ENCODE results near the gene C1QTNF7. TPM values are rescaled to one million over a fixed set of nuclear protein-coding genes. Genes with fewer than 3 reads are reported as not detected.

C1QTNF7 gene
- total RNA-seq, 1 experiment from 2014 or later = 0.04 TPM

DNA sequence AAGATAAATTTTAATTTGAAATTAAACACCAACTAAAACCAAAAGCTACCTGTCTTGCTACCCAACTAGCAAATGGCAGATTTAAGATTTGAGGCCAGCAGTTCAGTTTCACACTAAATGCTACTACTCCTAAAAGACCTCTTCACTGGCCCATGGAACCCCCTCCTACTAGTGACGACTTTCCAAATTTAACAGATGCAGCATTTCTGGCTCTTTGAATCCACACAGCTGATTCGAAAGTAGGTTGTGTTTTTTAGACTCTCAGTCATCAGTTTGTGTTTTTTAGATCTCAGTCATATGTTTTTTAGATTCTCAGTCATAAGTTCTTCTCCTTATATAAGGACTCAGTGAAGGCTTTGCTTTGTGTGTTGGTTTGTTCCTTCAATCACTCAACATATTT, 30.8 kb downstream of the C1QTNF7 start:
- H3K4me3 Mint-ChIP-seq = no peak overlapping the region
- POLR2A ChIA-PET = no interaction called here
- CTCF ChIA-PET = interaction anchor here (1.1 to 2.3 kb wide), 2 partner anchors 11 to 133 kb away, joined by 4 to 13 read pairs; partner anchors contain the start of gene CC2D2A
- H3K27me3 Mint-ChIP-seq (ENCODE audit: low read depth) = no peaks in the 10 kb centered on the region
- DNase-seq (ENCODE audit: low spot score) (no peak), ATAC-seq (no peak)
- TF ChIP-seq, protein P1, sequence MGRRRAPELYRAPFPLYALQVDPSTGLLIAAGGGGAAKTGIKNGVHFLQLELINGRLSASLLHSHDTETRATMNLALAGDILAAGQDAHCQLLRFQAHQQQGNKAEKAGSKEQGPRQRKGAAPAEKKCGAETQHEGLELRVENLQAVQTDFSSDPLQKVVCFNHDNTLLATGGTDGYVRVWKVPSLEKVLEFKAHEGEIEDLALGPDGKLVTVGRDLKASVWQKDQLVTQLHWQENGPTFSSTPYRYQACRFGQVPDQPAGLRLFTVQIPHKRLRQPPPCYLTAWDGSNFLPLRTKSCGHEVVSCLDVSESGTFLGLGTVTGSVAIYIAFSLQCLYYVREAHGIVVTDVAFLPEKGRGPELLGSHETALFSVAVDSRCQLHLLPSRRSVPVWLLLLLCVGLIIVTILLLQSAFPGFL (CRISPR knock-in tag; IDR thresholded peaks at IDR 0.05; ENCODE audit: borderline replicate concordance) = no peak
- no peak overlapping the region for H3K27ac Mint-ChIP-seq
- H3K9me3 Mint-ChIP-seq = no peaks in the 10 kb centered on the region
- H3K4me1 Mint-ChIP-seq = no peaks in the 10 kb centered on the region; the same call in 1 of the 2 replicates
- H3K36me3 Mint-ChIP-seq = no peaks in the 10 kb centered on the region

DNA sequence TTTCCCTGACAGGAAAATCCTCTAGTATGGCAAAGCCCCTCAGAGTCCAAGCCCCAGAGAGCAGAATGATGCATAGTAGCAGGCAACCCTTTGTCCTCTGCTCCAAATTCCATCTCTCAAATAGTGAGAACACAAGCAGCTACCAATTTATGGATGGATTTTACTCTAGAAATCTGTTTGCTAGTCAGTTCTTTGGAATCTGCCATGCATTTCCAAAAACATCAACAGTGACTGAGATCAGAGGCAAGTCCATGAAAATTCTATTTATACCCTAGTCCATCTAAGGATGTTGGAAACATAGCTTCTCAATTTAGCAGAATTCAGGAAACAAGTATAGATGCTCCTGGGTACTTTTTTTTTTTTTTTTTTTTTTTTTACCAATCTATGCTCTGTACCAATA, 31.9 kb downstream of the C1QTNF7 start:
- ChIA-PET CTCF (interaction anchor here (0.6 to 0.9 kb wide), 2 partner anchors 131 to 289 kb away, joined by 3 to 4 read pairs; no protein-coding TSS in a partner anchor), POLR2A (interaction anchor here (0.7 kb wide), 2 partner anchors 11 to 1663 kb away, joined by 7 to 10 read pairs; no protein-coding TSS in a partner anchor)
- DNase-seq (ENCODE audit: low spot score) (no peak), ATAC-seq (no peak)
- Mint-ChIP-seq H3K36me3 (no peaks in the 10 kb centered on the region), H3K9me3 (no peaks in the 10 kb centered on the region), H3K4me1 (no peaks in the 10 kb centered on the region; the same call in 1 of the 2 replicates), H3K27ac (no peak overlapping the region), H3K27me3 (ENCODE audit: low read depth) (no peaks in the 10 kb centered on the region), H3K4me3 (no peak overlapping the region)
- TF ChIP-seq ZNF416 (CRISPR knock-in tag; IDR thresholded peaks at IDR 0.05) (no peak), IRF2 (CRISPR knock-in tag; IDR thresholded peaks at IDR 0.05; ENCODE audit: borderline replicate concordance, low read depth) (no peak), HMGA2 (CRISPR knock-in tag; IDR thresholded peaks at IDR 0.05) (no peak), ZNF317 (CRISPR knock-in tag; IDR thresholded peaks at IDR 0.05; ENCODE audit: borderline replicate concordance, low read depth) (no peak), CREB1 (CRISPR knock-in tag; IDR thresholded peaks at IDR 0.05) (no peak), TP53 (CRISPR knock-in tag; IDR thresholded peaks at IDR 0.05) (no peak), CBFB (CRISPR knock-in tag; IDR thresholded peaks at IDR 0.05; ENCODE audit: low read depth) (no peak), ZNF138 (CRISPR knock-in tag; conservative IDR thresholded peaks at IDR 0.05) (no peak)
- TF ChIP-seq, protein P2, sequence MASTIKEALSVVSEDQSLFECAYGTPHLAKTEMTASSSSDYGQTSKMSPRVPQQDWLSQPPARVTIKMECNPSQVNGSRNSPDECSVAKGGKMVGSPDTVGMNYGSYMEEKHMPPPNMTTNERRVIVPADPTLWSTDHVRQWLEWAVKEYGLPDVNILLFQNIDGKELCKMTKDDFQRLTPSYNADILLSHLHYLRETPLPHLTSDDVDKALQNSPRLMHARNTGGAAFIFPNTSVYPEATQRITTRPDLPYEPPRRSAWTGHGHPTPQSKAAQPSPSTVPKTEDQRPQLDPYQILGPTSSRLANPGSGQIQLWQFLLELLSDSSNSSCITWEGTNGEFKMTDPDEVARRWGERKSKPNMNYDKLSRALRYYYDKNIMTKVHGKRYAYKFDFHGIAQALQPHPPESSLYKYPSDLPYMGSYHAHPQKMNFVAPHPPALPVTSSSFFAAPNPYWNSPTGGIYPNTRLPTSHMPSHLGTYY (CRISPR knock-in tag; IDR thresholded peaks at IDR 0.05) = no peak
- TF ChIP-seq, protein P3, sequence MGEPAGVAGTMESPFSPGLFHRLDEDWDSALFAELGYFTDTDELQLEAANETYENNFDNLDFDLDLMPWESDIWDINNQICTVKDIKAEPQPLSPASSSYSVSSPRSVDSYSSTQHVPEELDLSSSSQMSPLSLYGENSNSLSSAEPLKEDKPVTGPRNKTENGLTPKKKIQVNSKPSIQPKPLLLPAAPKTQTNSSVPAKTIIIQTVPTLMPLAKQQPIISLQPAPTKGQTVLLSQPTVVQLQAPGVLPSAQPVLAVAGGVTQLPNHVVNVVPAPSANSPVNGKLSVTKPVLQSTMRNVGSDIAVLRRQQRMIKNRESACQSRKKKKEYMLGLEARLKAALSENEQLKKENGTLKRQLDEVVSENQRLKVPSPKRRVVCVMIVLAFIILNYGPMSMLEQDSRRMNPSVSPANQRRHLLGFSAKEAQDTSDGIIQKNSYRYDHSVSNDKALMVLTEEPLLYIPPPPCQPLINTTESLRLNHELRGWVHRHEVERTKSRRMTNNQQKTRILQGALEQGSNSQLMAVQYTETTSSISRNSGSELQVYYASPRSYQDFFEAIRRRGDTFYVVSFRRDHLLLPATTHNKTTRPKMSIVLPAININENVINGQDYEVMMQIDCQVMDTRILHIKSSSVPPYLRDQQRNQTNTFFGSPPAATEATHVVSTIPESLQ (CRISPR knock-in tag; IDR thresholded peaks at IDR 0.05) = no peak
- TF ChIP-seq, protein P4, sequence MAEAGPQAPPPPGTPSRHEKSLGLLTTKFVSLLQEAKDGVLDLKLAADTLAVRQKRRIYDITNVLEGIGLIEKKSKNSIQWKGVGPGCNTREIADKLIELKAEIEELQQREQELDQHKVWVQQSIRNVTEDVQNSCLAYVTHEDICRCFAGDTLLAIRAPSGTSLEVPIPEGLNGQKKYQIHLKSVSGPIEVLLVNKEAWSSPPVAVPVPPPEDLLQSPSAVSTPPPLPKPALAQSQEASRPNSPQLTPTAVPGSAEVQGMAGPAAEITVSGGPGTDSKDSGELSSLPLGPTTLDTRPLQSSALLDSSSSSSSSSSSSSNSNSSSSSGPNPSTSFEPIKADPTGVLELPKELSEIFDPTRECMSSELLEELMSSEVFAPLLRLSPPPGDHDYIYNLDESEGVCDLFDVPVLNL (CRISPR knock-in tag; IDR thresholded peaks at IDR 0.05; ENCODE audit: borderline replicate concordance, low read depth) = no peak
- TF ChIP-seq, protein P5, sequence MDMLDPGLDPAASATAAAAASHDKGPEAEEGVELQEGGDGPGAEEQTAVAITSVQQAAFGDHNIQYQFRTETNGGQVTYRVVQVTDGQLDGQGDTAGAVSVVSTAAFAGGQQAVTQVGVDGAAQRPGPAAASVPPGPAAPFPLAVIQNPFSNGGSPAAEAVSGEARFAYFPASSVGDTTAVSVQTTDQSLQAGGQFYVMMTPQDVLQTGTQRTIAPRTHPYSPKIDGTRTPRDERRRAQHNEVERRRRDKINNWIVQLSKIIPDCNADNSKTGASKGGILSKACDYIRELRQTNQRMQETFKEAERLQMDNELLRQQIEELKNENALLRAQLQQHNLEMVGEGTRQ (CRISPR knock-in tag; IDR thresholded peaks at IDR 0.05) = no peak
- TF ChIP-seq, protein P6, sequence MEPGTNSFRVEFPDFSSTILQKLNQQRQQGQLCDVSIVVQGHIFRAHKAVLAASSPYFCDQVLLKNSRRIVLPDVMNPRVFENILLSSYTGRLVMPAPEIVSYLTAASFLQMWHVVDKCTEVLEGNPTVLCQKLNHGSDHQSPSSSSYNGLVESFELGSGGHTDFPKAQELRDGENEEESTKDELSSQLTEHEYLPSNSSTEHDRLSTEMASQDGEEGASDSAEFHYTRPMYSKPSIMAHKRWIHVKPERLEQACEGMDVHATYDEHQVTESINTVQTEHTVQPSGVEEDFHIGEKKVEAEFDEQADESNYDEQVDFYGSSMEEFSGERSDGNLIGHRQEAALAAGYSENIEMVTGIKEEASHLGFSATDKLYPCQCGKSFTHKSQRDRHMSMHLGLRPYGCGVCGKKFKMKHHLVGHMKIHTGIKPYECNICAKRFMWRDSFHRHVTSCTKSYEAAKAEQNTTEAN (CRISPR knock-in tag; IDR thresholded peaks at IDR 0.05) = no peak

DNA sequence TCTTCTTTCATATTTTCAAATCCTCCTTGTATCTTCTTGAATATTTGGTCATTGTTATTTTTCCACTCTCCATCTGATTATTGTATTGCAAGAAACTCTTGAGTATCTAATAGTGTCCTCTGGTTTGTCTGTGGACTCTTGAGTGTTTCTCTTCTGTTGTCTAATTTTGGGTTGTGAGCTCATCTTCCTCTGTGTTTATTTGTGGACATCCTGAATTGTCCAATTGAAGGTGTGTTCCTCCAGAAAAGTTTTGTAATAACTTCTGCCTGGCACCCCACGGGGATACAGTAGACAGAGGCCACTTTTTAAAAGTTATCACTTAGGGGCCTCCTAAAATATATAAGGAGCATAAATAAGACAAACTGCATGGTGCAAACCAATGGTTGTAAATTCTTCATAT, 38.8 kb downstream of the C1QTNF7 start:
- CTCF ChIA-PET = no interaction called here
- POLR2A ChIA-PET = no interaction called here
- H3K27ac Mint-ChIP-seq = no peak overlapping the region
- H3K9me3 Mint-ChIP-seq = no peaks in the 10 kb centered on the region
- no peaks in the 10 kb centered on the region for H3K36me3 Mint-ChIP-seq
- TF ChIP-seq ETV6 (CRISPR knock-in tag; IDR thresholded peaks at IDR 0.05) = no peak
- TF ChIP-seq ATF1 (CRISPR knock-in tag; IDR thresholded peaks at IDR 0.05) = no peak
- TF ChIP-seq, protein P7, sequence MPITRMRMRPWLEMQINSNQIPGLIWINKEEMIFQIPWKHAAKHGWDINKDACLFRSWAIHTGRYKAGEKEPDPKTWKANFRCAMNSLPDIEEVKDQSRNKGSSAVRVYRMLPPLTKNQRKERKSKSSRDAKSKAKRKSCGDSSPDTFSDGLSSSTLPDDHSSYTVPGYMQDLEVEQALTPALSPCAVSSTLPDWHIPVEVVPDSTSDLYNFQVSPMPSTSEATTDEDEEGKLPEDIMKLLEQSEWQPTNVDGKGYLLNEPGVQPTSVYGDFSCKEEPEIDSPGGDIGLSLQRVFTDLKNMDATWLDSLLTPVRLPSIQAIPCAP (CRISPR knock-in tag; IDR thresholded peaks at IDR 0.05) = no peak
- no peak for TF ChIP-seq GRHL2 (CRISPR knock-in tag; IDR thresholded peaks at IDR 0.05; ENCODE audit: insufficient replicate concordance, severe bottlenecking)
- no peak for TF ChIP-seq CREB1 (CRISPR knock-in tag; IDR thresholded peaks at IDR 0.05)
- no peak for TF ChIP-seq IRF2 (CRISPR knock-in tag; IDR thresholded peaks at IDR 0.05; ENCODE audit: borderline replicate concordance, low read depth)
- TF ChIP-seq, protein P8, sequence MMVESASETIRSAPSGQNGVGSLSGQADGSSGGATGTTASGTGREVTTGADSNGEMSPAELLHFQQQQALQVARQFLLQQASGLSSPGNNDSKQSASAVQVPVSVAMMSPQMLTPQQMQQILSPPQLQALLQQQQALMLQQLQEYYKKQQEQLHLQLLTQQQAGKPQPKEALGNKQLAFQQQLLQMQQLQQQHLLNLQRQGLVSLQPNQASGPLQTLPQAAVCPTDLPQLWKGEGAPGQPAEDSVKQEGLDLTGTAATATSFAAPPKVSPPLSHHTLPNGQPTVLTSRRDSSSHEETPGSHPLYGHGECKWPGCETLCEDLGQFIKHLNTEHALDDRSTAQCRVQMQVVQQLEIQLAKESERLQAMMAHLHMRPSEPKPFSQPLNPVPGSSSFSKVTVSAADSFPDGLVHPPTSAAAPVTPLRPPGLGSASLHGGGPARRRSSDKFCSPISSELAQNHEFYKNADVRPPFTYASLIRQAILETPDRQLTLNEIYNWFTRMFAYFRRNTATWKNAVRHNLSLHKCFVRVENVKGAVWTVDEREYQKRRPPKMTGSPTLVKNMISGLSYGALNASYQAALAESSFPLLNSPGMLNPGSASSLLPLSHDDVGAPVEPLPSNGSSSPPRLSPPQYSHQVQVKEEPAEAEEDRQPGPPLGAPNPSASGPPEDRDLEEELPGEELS (CRISPR knock-in tag; IDR thresholded peaks at IDR 0.05) = no peak
- H3K27me3 Mint-ChIP-seq (ENCODE audit: low read depth) = no peaks in the 10 kb centered on the region
- H3K4me3 Mint-ChIP-seq = no peak overlapping the region
- DNase-seq (ENCODE audit: low spot score) = no peak
- ATAC-seq = no peak
- H3K4me1 Mint-ChIP-seq = peaks cover 25% of the 10 kb centered on the region

All from WTC11 (cell line).